Effector memory CD4-positive, alpha-beta T cell (primary cell): ENCODE results near the gene TRAF2.
A peak's percentile ranks its signal among the peaks of the same experiment; 100 is the strongest.

Experiments
- DNase-seq, 3 donors: peaks; one replicate each; pipeline ENCODE4 v3.0.0-alpha.2; 2020
- H3K27ac ChIP-seq: 2 replicates; pipeline ENCODE4 v1.7.0; 2013; ENCODE audit warnings: mild to moderate bottlenecking, low read length, moderate library complexity; ENCODE audit not compliant: insufficient read depth, poor library complexity, severe bottlenecking
- H3K27me3 ChIP-seq: replicated peaks from 2 replicates; pipeline ENCODE4 v1.7.0; 2013; ENCODE audit warnings: mild to moderate bottlenecking, low read length; ENCODE audit not compliant: insufficient read depth, control insufficient read depth, poor library complexity, severe bottlenecking
- H3K36me3 ChIP-seq: 2 replicates; pipeline ENCODE4 v1.7.0; 2013; ENCODE audit warnings: mild to moderate bottlenecking, low read length, moderate library complexity; ENCODE audit not compliant: control insufficient read depth, insufficient read depth
- H3K4me1 ChIP-seq: 2 replicates; pipeline ENCODE4 v1.7.0; 2013; ENCODE audit warnings: low read length, mild to moderate bottlenecking; ENCODE audit not compliant: control insufficient read depth, insufficient read depth, poor library complexity, severe bottlenecking
- H3K4me3 ChIP-seq: 2 replicates; pipeline ENCODE4 v1.7.0; 2013; ENCODE audit warnings: low read length, low read depth, mild to moderate bottlenecking; ENCODE audit not compliant: insufficient read depth, poor library complexity, severe bottlenecking
- H3K9me3 ChIP-seq: 2 replicates; pipeline ENCODE4 v1.7.0; 2013; ENCODE audit warnings: mild to moderate bottlenecking, low read length, moderate library complexity; ENCODE audit not compliant: control insufficient read depth

TRAF2 gene

GRCh38 chr9:136962163-136962562 is 75.8 kb downstream of the TRAF2 start:
- Histone ChIP-seq H3K27me3 (no peaks in the 10 kb centered on the region), H3K4me3 (no peak overlapping the region), H3K27ac (no peak overlapping the region), H3K9me3 (no peaks in the 10 kb centered on the region), H3K36me3 (no peaks in the 10 kb centered on the region), H3K4me1 (peaks cover 61% of the 10 kb centered on the region)
- no peak for DNase-seq

GRCh38 chr9:136962701-136963248 is 76.5 kb downstream of the TRAF2 start:
- DNase-seq, result no peak
- H3K4me3 ChIP-seq, result no peak overlapping the region
- H3K27me3 ChIP-seq, result no peaks in the 10 kb centered on the region
- H3K9me3 ChIP-seq, result no peaks in the 10 kb centered on the region
- H3K27ac ChIP-seq, result no peak overlapping the region
- peaks cover 61% of the 10 kb centered on the region for H3K4me1 ChIP-seq
- no peaks in the 10 kb centered on the region for H3K36me3 ChIP-seq

GRCh38 chr9:136963341-136963740 is 77.0 kb downstream of the TRAF2 start:
- no peaks in the 10 kb centered on the region for H3K36me3 ChIP-seq
- no peaks in the 10 kb centered on the region for H3K9me3 ChIP-seq
- no peak overlapping the region for H3K27ac ChIP-seq
- no peaks in the 10 kb centered on the region for H3K27me3 ChIP-seq
- no peak overlapping the region for H3K4me3 ChIP-seq
- DNase-seq, result no peak
- H3K4me1 ChIP-seq, result peaks cover 61% of the 10 kb centered on the region

- Histone ChIP-seq H3K4me1 (peaks cover 61% of the 10 kb centered on the region), H3K27me3 (no peaks in the 10 kb centered on the region)
These were observed 77.4 kb downstream of the TRAF2 start for GRCh38 chr9:136963751-136964150.

GRCh38 chr9:136964171-136964689 is 77.9 kb downstream of the TRAF2 start:
- DNase-seq, result no peak
- no peaks in the 10 kb centered on the region for H3K9me3 ChIP-seq
- no peaks in the 10 kb centered on the region for H3K27me3 ChIP-seq
- no peak overlapping the region for H3K4me3 ChIP-seq
- no peaks in the 10 kb centered on the region for H3K36me3 ChIP-seq
- H3K27ac ChIP-seq, result peak overlapping the region; percentile 18
- peaks cover 56% of the 10 kb centered on the region for H3K4me1 ChIP-seq

More at GRCh38 chr9:136963751-136964150, 77.4 kb downstream of the TRAF2 start:
- Histone ChIP-seq H3K36me3 (no peaks in the 10 kb centered on the region), H3K4me3 (no peak overlapping the region), H3K9me3 (no peaks in the 10 kb centered on the region), H3K27ac (peak overlapping the region; percentile 18)
- no peak for DNase-seq

GRCh38 chr9:136964833-136965422 is 78.6 kb downstream of the TRAF2 start:
- Histone ChIP-seq H3K4me3 (no peak overlapping the region), H3K36me3 (no peaks in the 10 kb centered on the region), H3K4me1 (peaks cover 49% of the 10 kb centered on the region), H3K27ac (peak overlapping the region; percentile 18), H3K9me3 (no peaks in the 10 kb centered on the region), H3K27me3 (no peaks in the 10 kb centered on the region)
- no peak for DNase-seq

GRCh38 chr9:136965771-136966484 is 79.6 kb downstream of the TRAF2 start:
- peaks cover 42% of the 10 kb centered on the region for H3K4me1 ChIP-seq
- H3K4me3 ChIP-seq, result peak overlapping the region; percentile 13
- H3K9me3 ChIP-seq, result no peaks in the 10 kb centered on the region
- no peaks in the 10 kb centered on the region for H3K27me3 ChIP-seq
- H3K27ac ChIP-seq, result peak overlapping the region; percentile 50
- peak; percentile 20 to 63 (median 33) for DNase-seq
- H3K36me3 ChIP-seq, result no peaks in the 10 kb centered on the region

- H3K27me3 ChIP-seq, result no peaks in the 10 kb centered on the region
- DNase-seq, result no peak
- H3K9me3 ChIP-seq, result no peaks in the 10 kb centered on the region
- H3K4me3 ChIP-seq, result no peak overlapping the region
- H3K4me1 ChIP-seq, result peaks cover 26% of the 10 kb centered on the region
- H3K36me3 ChIP-seq, result no peaks in the 10 kb centered on the region
- no peak overlapping the region for H3K27ac ChIP-seq
These were observed 82.2 kb downstream of the TRAF2 start for GRCh38 chr9:136968333-136969127.

GRCh38 chr9:136969150-136969549 is 82.8 kb downstream of the TRAF2 start:
- no peak overlapping the region for H3K27ac ChIP-seq
- no peak for DNase-seq
- no peak overlapping the region for H3K4me3 ChIP-seq
- H3K27me3 ChIP-seq, result no peaks in the 10 kb centered on the region
- H3K9me3 ChIP-seq, result no peaks in the 10 kb centered on the region
- H3K36me3 ChIP-seq, result no peaks in the 10 kb centered on the region
- H3K4me1 ChIP-seq, result peaks cover 26% of the 10 kb centered on the region
